Uterus (tissue), 2 donors: ENCODE results near the gene MRPL21.

Experiments
- CTCF ChIP-seq, 4 experiments: fragments of 200-600 bp in 2 of 4; fragments of 450-650 bp in 2 of 4; sonication (generic) in 2 of 4; IDR thresholded peaks; one replicate each; pipeline ENCODE4 v1.5.1; 2016 to 2019; ENCODE audit warnings: antibody characterized with exemption in 4 of 4, mild to moderate bottlenecking in 2 of 4, moderate library complexity in 1 of 4
- POLR2A ChIP-seq, 2 donors: fragments of 450-650 bp; IDR thresholded peaks; one replicate each; pipeline ENCODE4 v1.6.1; 2016; ENCODE audit warnings: antibody characterized with exemption in 2 of 2, mild to moderate bottlenecking in 1 of 2, moderate library complexity in 1 of 2

- TF ChIP-seq CTCF (IDR thresholded peaks at IDR 0.05) = no peak
- TF ChIP-seq POLR2A (IDR thresholded peaks at IDR 0.05) = no peak
These were observed 37.9 kb upstream of the MRPL21 start for GRCh38 chr11:68941324-68942094.
